Endothelial cell of umbilical vein (primary cell): ENCODE results near the gene PTPN13. TPM values are rescaled to one million over a fixed set of nuclear protein-coding genes. Genes with fewer than 3 reads are reported as not detected.

Source experiments
- BruUV-seq: library from RNA; stranded (reverse); fragments of 400-500 nt; replicated peaks from 2 replicates; lab custom pipeline; 2021; lab: Mats Ljungman, UMichigan
- CTCF ChIA-PET: fragments of 300-600, 350-600 bp; sonication (Branson Sonifier 250); formaldehyde crosslinking; loops from one replicate; lab custom pipeline; 2021; ENCODE audit warnings: antibody characterized with exemption, inconsistent platforms; lab: Charles Lee
- POLR2A ChIA-PET: fragments of 300-600, 350-600 bp; sonication (Branson Sonifier 250); formaldehyde crosslinking; loops from one replicate; lab custom pipeline; 2021; ENCODE audit warnings: antibody characterized with exemption, inconsistent platforms; lab: Charles Lee
- DNase-seq: peaks from one replicate; pipeline ENCODE4 v3.0.0-alpha.2; 2011; ENCODE audit warnings: low read depth, low spot score
- FAIRE-seq: peaks from 2 replicates; lab custom pipeline; 2011; peaks lifted over from hg19 to GRCh38; lab: Jason Lieb, UNC
- H2AFZ ChIP-seq: 2 replicates; pipeline ENCODE4 v1.6.0; 2012; ENCODE audit warnings: low read depth, low read length, control low read depth, inconsistent platforms
- H3K27ac ChIP-seq: 2 replicates; pipeline ENCODE4 v1.5.1; 2011; ENCODE audit warnings: low read depth, mild to moderate bottlenecking, control low read depth, low read length, moderate library complexity; ENCODE audit not compliant: insufficient read depth
- H3K27me3 ChIP-seq, 2 experiments: 2 replicates each; pipeline versions ENCODE4 v1.6.0 to v1.6.1; 2011; ENCODE audit warnings: low read length in 2 of 2, mixed read lengths in 1 of 2; ENCODE audit not compliant: control insufficient read depth in 2 of 2, insufficient read depth in 2 of 2
- H3K36me3 ChIP-seq, 2 experiments: 2 replicates in 1 of 2; 3 replicates in 1 of 2; pipeline ENCODE4 v1.5.1; 2011; ENCODE audit warnings: low read length in 2 of 2, mild to moderate bottlenecking in 1 of 2, moderate library complexity in 1 of 2; ENCODE audit not compliant: control insufficient read depth in 2 of 2, insufficient read depth in 2 of 2; ENCODE audit errors: extremely low read depth in 1 of 2
- H3K4me1 ChIP-seq: 3 replicates; pipeline ENCODE4 v1.5.1; 2011; ENCODE audit warnings: mild to moderate bottlenecking, low read length; ENCODE audit not compliant: control insufficient read depth, insufficient read depth; ENCODE audit errors: extremely low read depth
- H3K4me2 ChIP-seq: 2 replicates; pipeline ENCODE4 v1.6.1; 2011; ENCODE audit warnings: low read length, control low read depth, mixed read lengths; ENCODE audit not compliant: insufficient read depth
- H3K4me3 ChIP-seq, 3 experiments: fragments of 200-600 bp in 1 of 3; sonication (generic), shearing (Covaris generic) in 1 of 3; replicated peaks in 1 of 3; 2 replicates each; pipeline ENCODE4 v1.5.1; 2011 to 2016; ENCODE audit warnings: control low read depth in 3 of 3, low read length in 3 of 3, mild to moderate bottlenecking in 2 of 3, inconsistent platforms in 1 of 3, low read depth in 1 of 3, moderate library complexity in 1 of 3; ENCODE audit not compliant: insufficient read depth in 1 of 3
- H3K79me2 ChIP-seq: 2 replicates; pipeline ENCODE4 v1.6.0; 2012; ENCODE audit warnings: low read length, inconsistent platforms; ENCODE audit not compliant: control insufficient read depth, insufficient read depth
- H3K9ac ChIP-seq: replicated peaks from 2 replicates; pipeline ENCODE3; 2011; ENCODE audit warnings: low read length, control low read depth; ENCODE audit not compliant: insufficient read depth; ENCODE audit errors: extremely low read depth
- H3K9me1 ChIP-seq: replicated peaks from 3 replicates; pipeline ENCODE4 v1.6.0; 2011; ENCODE audit warnings: mild to moderate bottlenecking, low read length; ENCODE audit not compliant: control insufficient read depth, insufficient read depth; ENCODE audit errors: extremely low read depth
- H3K9me3 ChIP-seq: replicated peaks from 2 replicates; pipeline ENCODE4 v1.5.1; 2012; ENCODE audit warnings: low read length, inconsistent platforms; ENCODE audit not compliant: control insufficient read depth, insufficient read depth
- H4K20me1 ChIP-seq: replicated peaks from 2 replicates; pipeline ENCODE3; 2011; ENCODE audit warnings: mild to moderate bottlenecking, low read length; ENCODE audit not compliant: control insufficient read depth, insufficient read depth; ENCODE audit errors: extremely low read depth
- EZH2 ChIP-seq: IDR thresholded peaks from 2 replicates; pipeline ENCODE4 v1.6.1; 2012; ENCODE audit warnings: borderline replicate concordance, low read depth, mild to moderate bottlenecking, moderate library complexity, low read length, inconsistent platforms; ENCODE audit not compliant: severe bottlenecking
- FOS ChIP-seq: IDR thresholded peaks from 2 replicates; pipeline ENCODE4 v1.6.1; 2011; ENCODE audit warnings: mild to moderate bottlenecking, low read length, moderate library complexity, borderline replicate concordance; ENCODE audit not compliant: insufficient read depth
- GATA2 ChIP-seq: IDR thresholded peaks from 2 replicates; pipeline ENCODE4 v1.7.0; 2011; ENCODE audit warnings: low read depth, mild to moderate bottlenecking, moderate library complexity, mixed read lengths, low read length; ENCODE audit not compliant: insufficient read length, insufficient read depth
- JUN ChIP-seq: IDR thresholded peaks from 2 replicates; pipeline ENCODE4 v1.6.1; 2011; ENCODE audit warnings: borderline replicate concordance, low read depth; ENCODE audit not compliant: insufficient read length, insufficient read depth
- MAX ChIP-seq: IDR thresholded peaks from 2 replicates; pipeline ENCODE4 v1.6.1; 2011; ENCODE audit not compliant: insufficient read depth, insufficient read length
- POLR2AphosphoS5 ChIP-seq: IDR thresholded peaks from 2 replicates; pipeline ENCODE4 v1.6.1; 2012; ENCODE audit warnings: low read depth, mild to moderate bottlenecking, control low read depth, low read length, moderate library complexity; ENCODE audit not compliant: insufficient read depth
- dilution Hi-C: fragments of 300-500 bp; cut with MboI; formaldehyde crosslinking; loops from one replicate; pipeline ENCODE4 v1.15.0; 2019; ENCODE audit warnings: low sequenced_read_pairs; ENCODE audit not compliant: extremely low pct_ligation_motif_present
- intact Hi-C: fragments of 100-400 bp; cut with micrococcal nuclease; formaldehyde crosslinking; loops from one replicate; pipeline ENCODE4 v1.10.0; 2022
- polyA plus RNA-seq, 4 experiments: library from polyadenylated mRNA; depleted of rRNA in 3 of 4; stranded (reverse) in 3 of 4; unstranded in 1 of 4; fragments of >200 nt; gene quantifications; 2 replicates each; pipeline versions ENCODE4 v1.2.1 to v1.2.3, GENCODE V29; 2011 to 2012; ENCODE audit warnings: missing spikeins in 1 of 4
- total RNA-seq: library from RNA; stranded (reverse); gene quantifications from 2 replicates; pipeline ENCODE4 v1.2.3, GENCODE V29; 2021
- TF ChIP-seq, protein P1 (sequence below), 2 donors: IDR thresholded peaks; 1 replicate in 1 of 2; 2 replicates in 1 of 2; pipeline ENCODE4 v1.5.1; 2011; ENCODE audit warnings: low read length in 2 of 2, mild to moderate bottlenecking in 2 of 2, moderate library complexity in 2 of 2, control low read depth in 1 of 2, inconsistent platforms in 1 of 2, low read depth in 1 of 2; ENCODE audit not compliant: insufficient read depth in 1 of 2; ENCODE audit errors: extremely low read depth in 1 of 2

The PTPN13 gene
- total and polyA plus RNA-seq, 2 donors (not counting 3 experiments of a cell fraction or from before 2014, with no cell fraction given) = 0.69 to 2.9 TPM

GRCh38 chr4:86816501-86817273, 222.6 kb downstream of the PTPN13 start:
- BruUV-seq = no TSS peak
- Histone ChIP-seq H3K4me1 (peaks cover 7% of the 10 kb centered on the region), H3K27me3 (no peaks in the 10 kb centered on the region), H3K9ac (no peak overlapping the region), H3K36me3 (no peaks in the 10 kb centered on the region), H4K20me1 (no peaks in the 10 kb centered on the region), H3K9me3 (no peaks in the 10 kb centered on the region), H3K4me2 (no peak overlapping the region), H3K9me1 (no peaks in the 10 kb centered on the region), H3K4me3 (no peak overlapping the region), H3K79me2 (no peaks in the 10 kb centered on the region), H3K27ac (no peak overlapping the region), H2AFZ (no peak overlapping the region)
- DNase-seq (no peak), FAIRE-seq (no peak)
- CTCF ChIA-PET = interaction anchor here (2.4 kb wide), 1 partner anchor 163 kb away, joined by 6 read pairs; no protein-coding TSS in a partner anchor
- POLR2A ChIA-PET = interaction anchor here (0.6 kb wide), 1 partner anchor 103 kb away, joined by 3 read pairs; no protein-coding TSS in a partner anchor
- TF ChIP-seq FOS (no peak), EZH2 (no peak), MAX (no peak), POLR2AphosphoS5 (no peak), JUN (no peak), GATA2 (no peak)
- TF ChIP-seq, protein P1, sequence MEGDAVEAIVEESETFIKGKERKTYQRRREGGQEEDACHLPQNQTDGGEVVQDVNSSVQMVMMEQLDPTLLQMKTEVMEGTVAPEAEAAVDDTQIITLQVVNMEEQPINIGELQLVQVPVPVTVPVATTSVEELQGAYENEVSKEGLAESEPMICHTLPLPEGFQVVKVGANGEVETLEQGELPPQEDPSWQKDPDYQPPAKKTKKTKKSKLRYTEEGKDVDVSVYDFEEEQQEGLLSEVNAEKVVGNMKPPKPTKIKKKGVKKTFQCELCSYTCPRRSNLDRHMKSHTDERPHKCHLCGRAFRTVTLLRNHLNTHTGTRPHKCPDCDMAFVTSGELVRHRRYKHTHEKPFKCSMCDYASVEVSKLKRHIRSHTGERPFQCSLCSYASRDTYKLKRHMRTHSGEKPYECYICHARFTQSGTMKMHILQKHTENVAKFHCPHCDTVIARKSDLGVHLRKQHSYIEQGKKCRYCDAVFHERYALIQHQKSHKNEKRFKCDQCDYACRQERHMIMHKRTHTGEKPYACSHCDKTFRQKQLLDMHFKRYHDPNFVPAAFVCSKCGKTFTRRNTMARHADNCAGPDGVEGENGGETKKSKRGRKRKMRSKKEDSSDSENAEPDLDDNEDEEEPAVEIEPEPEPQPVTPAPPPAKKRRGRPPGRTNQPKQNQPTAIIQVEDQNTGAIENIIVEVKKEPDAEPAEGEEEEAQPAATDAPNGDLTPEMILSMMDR (IDR thresholded peaks at IDR 0.05; ENCODE audit: extremely low read depth in 1 of 2, insufficient read depth in 1 of 2, low read depth in 1 of 2, low read length in 2 of 2) = no peak
- intact Hi-C loops (loop anchor here (5.0 kb wide), 1 partner anchor 319 kb away; no protein-coding TSS in a partner anchor), dilution Hi-C loops (no loop called here)
